ENCODE results near the gene AKT3. TPM values are rescaled to one million over a fixed set of nuclear protein-coding genes. Genes with fewer than 3 reads are reported as not detected.
A peak's percentile ranks its signal among the peaks of the same experiment; 100 is the strongest.

The AKT3 gene
- total and polyA plus RNA-seq, 2 donors (not counting 1 experiment from before 2014, with no cell fraction given): 37.8 to 42.0 TPM

DNA sequence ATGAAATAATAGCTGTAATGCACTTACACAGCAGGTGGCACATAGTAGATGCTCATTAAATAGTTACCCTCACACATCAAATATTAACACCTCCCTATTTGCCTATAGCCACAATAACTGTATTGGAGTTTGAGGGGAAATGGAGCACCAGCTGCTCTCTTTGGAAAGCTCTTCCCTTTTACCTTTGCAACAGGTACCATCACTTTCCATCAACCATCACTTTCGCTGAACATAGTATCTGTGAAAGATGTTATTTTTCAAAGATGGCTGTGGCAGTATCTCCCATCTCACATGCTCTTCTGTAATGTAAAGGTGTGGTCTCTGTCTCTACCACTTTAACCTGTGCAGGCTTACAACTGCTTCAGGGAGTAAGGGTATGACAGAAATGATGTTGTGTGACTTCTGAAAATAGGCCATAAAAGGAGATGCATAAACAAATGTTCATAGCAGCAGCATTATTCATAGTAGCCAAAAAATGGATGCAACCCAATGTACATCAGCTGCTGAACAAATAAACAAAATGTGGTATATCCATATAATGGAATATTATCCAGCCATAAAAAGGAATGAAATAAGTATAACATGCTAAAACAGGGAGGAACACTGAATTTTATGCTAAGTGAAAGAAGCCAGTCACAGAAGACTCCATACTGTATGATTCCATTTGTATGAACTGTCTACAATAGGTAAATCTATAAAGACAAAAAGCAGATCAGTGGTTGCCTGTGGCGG lies 288.3 kb downstream of the AKT3 start:
- no peak overlapping the region for H3K27ac ChIP-seq (ENCODE audit: insufficient read depth, low read length)
- no peaks in the 10 kb centered on the region for H3K9me3 ChIP-seq (ENCODE audit: control insufficient read depth, insufficient read depth, low read depth, low read length)
- no peaks in the 10 kb centered on the region for H3K27me3 ChIP-seq (ENCODE audit: control insufficient read depth, insufficient read depth, low read length)
- TF ChIP-seq EZH2 (IDR thresholded peaks at IDR 0.05; ENCODE audit: low read length, missing control alignments): no peak
- TF ChIP-seq, protein P1, sequence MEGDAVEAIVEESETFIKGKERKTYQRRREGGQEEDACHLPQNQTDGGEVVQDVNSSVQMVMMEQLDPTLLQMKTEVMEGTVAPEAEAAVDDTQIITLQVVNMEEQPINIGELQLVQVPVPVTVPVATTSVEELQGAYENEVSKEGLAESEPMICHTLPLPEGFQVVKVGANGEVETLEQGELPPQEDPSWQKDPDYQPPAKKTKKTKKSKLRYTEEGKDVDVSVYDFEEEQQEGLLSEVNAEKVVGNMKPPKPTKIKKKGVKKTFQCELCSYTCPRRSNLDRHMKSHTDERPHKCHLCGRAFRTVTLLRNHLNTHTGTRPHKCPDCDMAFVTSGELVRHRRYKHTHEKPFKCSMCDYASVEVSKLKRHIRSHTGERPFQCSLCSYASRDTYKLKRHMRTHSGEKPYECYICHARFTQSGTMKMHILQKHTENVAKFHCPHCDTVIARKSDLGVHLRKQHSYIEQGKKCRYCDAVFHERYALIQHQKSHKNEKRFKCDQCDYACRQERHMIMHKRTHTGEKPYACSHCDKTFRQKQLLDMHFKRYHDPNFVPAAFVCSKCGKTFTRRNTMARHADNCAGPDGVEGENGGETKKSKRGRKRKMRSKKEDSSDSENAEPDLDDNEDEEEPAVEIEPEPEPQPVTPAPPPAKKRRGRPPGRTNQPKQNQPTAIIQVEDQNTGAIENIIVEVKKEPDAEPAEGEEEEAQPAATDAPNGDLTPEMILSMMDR (conservative IDR thresholded peaks at IDR 0.05 in 1 of 2, IDR thresholded peaks at IDR 0.05 in 1 of 2; ENCODE audit: low read depth in 1 of 2, low read length in 2 of 2): no peak
- H3K36me3 ChIP-seq (ENCODE audit: control insufficient read depth, insufficient read depth, low read length): peaks cover 3% of the 10 kb centered on the region
- no peaks in the 10 kb centered on the region for H4K20me1 ChIP-seq (ENCODE audit: control insufficient read depth, extremely low read depth, insufficient read depth, low read length)
- H3K4me3 ChIP-seq (replicated peaks in 1 of 4; ENCODE audit: control extremely low read depth in 1 of 4, insufficient read depth in 1 of 4, low read depth in 3 of 4, low read length in 4 of 4): no peak overlapping the region
- no peak for DNase-seq (ENCODE audit: low read depth in 2 of 2)
- H3K4me1 ChIP-seq (ENCODE audit: control insufficient read depth, extremely low read depth, insufficient read depth, low read length): no peaks in the 10 kb centered on the region
- no peaks in the 10 kb centered on the region for H3K79me2 ChIP-seq (ENCODE audit: control insufficient read depth, insufficient read depth, low read length)
- no peak overlapping the region for H3K4me2 ChIP-seq (ENCODE audit: extremely low read depth, insufficient read depth, low read length)
- H3K9ac ChIP-seq (ENCODE audit: insufficient read depth, low read length): no peak overlapping the region
- H2AFZ ChIP-seq (ENCODE audit: low read length): no peak overlapping the region

DNA sequence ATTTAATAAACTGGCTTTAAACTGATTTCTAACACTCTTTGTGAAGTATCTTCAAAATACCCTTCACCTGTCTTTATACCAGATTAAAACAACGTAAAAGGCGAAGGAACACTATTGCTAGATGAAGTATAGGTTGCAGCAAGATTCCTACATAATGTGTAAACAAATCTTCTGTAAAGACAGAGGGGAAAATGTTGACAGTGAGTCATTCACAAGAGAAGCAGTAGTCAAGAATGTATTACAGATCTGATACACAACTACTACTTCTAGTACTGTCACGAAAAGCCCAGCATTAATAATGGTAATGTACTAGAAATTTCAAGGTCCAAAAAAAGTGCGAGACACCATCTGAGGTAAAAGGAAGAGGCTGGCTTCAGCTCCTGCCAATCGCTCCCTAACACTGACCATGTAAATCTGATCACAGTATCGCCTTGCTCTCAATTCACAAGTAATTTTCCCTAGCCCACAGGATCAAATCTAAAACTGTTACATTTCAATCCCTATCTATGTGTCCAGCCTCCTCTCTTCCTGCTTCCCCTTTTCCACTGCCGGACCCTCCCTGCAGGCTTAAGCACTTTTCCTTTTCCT lies 290.4 kb downstream of the AKT3 start:
- Histone ChIP-seq H3K9ac (ENCODE audit: insufficient read depth, low read length) (no peak overlapping the region), H3K79me2 (ENCODE audit: control insufficient read depth, insufficient read depth, low read length) (no peaks in the 10 kb centered on the region), H4K20me1 (ENCODE audit: control insufficient read depth, extremely low read depth, insufficient read depth, low read length) (no peaks in the 10 kb centered on the region), H3K4me1 (ENCODE audit: control insufficient read depth, extremely low read depth, insufficient read depth, low read length) (no peaks in the 10 kb centered on the region), H2AFZ (ENCODE audit: low read length) (no peak overlapping the region), H3K9me3 (ENCODE audit: control insufficient read depth, insufficient read depth, low read depth, low read length) (no peaks in the 10 kb centered on the region), H3K27ac (ENCODE audit: insufficient read depth, low read length) (no peak overlapping the region), H3K4me2 (ENCODE audit: extremely low read depth, insufficient read depth, low read length) (no peak overlapping the region), H3K4me3 (replicated peaks in 1 of 4; ENCODE audit: control extremely low read depth in 1 of 4, insufficient read depth in 1 of 4, low read depth in 3 of 4, low read length in 4 of 4) (no peak overlapping the region), H3K36me3 (ENCODE audit: control insufficient read depth, insufficient read depth, low read length) (peaks cover 3% of the 10 kb centered on the region), H3K27me3 (ENCODE audit: control insufficient read depth, insufficient read depth, low read length) (no peaks in the 10 kb centered on the region)
- no peak for TF ChIP-seq EZH2 (IDR thresholded peaks at IDR 0.05; ENCODE audit: low read length, missing control alignments)
- TF ChIP-seq, protein P1 (conservative IDR thresholded peaks at IDR 0.05 in 1 of 2, IDR thresholded peaks at IDR 0.05 in 1 of 2; ENCODE audit: low read depth in 1 of 2, low read length in 2 of 2): no peak
- DNase-seq (ENCODE audit: low read depth in 2 of 2): peak; percentile 29 to 46

DNA sequence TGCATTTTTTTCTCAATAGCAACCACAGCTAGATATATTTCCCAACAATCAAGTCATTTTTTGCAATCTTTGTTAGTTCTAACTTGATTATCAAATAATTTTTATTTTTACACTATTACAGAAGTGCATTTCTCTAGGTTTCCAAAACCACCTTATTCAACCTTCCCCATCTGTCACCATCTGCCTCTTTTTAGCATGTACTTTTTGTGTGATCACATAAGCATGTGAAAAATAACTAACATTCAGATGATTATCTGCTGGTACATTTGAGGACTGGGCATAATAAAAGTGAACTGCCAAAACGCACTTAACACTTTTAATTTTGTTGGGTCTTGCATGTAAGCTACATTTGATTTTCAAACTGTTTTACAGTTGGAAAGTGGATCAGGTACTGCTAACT lies 291.5 kb downstream of the AKT3 start:
- no peak overlapping the region for H2AFZ ChIP-seq (ENCODE audit: low read length)
- H3K79me2 ChIP-seq (ENCODE audit: control insufficient read depth, insufficient read depth, low read length): no peaks in the 10 kb centered on the region
- no peaks in the 10 kb centered on the region for H3K9me3 ChIP-seq (ENCODE audit: control insufficient read depth, insufficient read depth, low read depth, low read length)
- H3K4me1 ChIP-seq (ENCODE audit: control insufficient read depth, extremely low read depth, insufficient read depth, low read length): no peaks in the 10 kb centered on the region
- H3K4me3 ChIP-seq (replicated peaks in 1 of 4; ENCODE audit: control extremely low read depth in 1 of 4, insufficient read depth in 1 of 4, low read depth in 3 of 4, low read length in 4 of 4): no peak overlapping the region
- no peak overlapping the region for H3K27ac ChIP-seq (ENCODE audit: insufficient read depth, low read length)
- no peaks in the 10 kb centered on the region for H3K27me3 ChIP-seq (ENCODE audit: control insufficient read depth, insufficient read depth, low read length)
- no peak overlapping the region for H3K9ac ChIP-seq (ENCODE audit: insufficient read depth, low read length)
- no peak for DNase-seq (ENCODE audit: low read depth in 2 of 2)
- no peaks in the 10 kb centered on the region for H4K20me1 ChIP-seq (ENCODE audit: control insufficient read depth, extremely low read depth, insufficient read depth, low read length)
- H3K36me3 ChIP-seq (ENCODE audit: control insufficient read depth, insufficient read depth, low read length): peaks cover 3% of the 10 kb centered on the region
- no peak for TF ChIP-seq EZH2 (IDR thresholded peaks at IDR 0.05; ENCODE audit: low read length, missing control alignments)
- TF ChIP-seq, protein P1 (conservative IDR thresholded peaks at IDR 0.05 in 1 of 2, IDR thresholded peaks at IDR 0.05 in 1 of 2; ENCODE audit: low read depth in 1 of 2, low read length in 2 of 2): no peak
- no peak overlapping the region for H3K4me2 ChIP-seq (ENCODE audit: extremely low read depth, insufficient read depth, low read length)

Measured in fibroblast of lung (primary cell).